HG03439 (cell line): Measurements from ENCODE around the gene PRICKLE2.

Experiments used
- ATAC-seq: cut with Tn5 transposase; IDR thresholded peaks from one replicate; pipeline ENCODE4 v1.9.1; 2021; ENCODE audit warnings: mild to moderate bottlenecking, moderate library complexity; ENCODE audit not compliant: unreplicated experiment

The PRICKLE2 gene

DNA sequence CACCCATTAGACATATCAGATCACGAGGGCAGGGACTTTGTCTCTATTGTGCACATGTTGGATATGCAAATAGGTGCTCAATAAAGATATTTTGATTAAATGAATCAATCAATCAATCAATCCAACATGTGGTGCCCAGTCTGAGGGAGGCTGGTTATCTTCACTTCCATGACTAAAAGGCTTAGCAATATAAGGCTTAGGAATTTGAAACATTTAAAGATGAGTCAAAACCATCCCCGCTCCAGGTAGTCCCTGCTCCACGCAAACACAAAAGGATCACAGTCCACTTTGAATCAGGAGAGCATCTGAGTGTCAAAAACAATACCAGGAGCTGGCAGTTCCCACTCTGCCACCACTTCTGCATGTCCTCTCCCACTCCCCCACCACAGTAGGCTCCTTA lies 25.8 kb upstream of the PRICKLE2 start:
- ATAC-seq, result no peak

DNA sequence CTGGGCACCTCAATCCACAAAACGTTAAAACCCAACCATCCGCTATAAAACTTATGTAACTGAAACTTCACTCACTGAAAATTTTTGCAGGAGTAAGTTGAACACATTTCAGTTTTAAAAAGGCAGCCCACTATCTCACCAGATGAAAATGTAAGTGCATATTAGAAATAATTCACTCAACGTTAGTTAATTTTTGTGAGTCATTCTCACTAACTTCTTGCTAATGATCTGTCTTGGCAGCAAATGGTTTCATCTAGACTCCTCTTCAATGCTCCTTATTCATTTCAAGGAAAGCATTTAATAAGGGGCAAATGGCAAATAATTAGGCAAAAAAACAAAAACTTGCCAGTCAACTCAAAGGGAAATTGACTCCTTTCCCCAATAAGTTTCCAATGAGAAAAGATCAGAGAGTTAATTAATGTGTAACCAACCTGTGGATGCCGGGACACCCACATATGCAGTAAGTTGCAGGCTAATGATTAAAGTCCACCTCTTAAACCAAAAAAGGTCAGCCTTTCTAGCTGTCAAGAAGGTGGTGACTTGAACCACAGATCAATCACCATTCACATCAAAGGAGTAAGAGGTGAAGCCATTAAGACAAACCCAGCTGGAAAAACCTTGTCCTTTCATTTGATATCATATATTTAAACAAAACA lies 22.9 kb upstream of the PRICKLE2 start:
- ATAC-seq, result no peak

GRCh38 chr3:64244011-64244942 lies 19.0 kb upstream of the PRICKLE2 start:
- peak; percentile 53 for ATAC-seq

DNA sequence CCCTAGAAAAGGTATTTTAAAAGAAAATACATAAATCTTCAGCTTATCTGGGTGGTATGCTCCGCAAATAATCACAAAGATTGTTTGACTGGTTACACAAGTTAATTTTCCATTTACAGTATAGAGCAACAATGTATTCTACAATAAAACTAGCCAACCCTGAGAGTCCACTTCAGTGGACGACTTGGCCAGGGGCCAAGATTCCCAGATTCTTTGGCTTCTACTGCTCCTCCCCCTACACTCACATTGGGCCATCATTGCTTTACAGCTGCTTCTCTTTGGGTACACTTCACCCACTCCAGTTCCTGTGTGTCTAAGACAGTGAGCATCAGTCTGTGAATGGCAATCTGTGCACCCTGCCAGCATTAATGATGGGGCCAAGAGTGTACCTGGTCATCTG lies 17.2 kb upstream of the PRICKLE2 start:
- no peak for ATAC-seq

GRCh38 chr3:64240959-64241358 lies 15.7 kb upstream of the PRICKLE2 start:
- ATAC-seq, result no peak

DNA sequence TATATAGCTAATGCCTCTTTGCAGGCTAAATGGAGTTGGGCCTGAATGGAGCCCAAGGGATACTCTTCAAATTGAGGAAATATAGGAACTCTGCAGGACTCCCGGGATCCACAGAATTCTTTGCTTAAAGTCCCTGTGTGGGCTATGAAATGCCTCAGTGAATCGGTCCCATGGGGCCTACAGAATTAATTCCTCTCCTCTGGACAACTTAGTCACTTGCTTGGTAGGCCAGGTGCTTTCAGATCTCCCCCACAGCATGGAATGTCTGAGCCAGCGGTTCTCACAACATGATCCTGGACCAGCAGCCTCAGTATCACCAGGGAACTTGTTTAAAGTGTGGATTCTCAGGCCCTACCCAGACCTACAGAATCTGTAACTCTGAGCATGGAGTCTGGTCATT lies 15.1 kb upstream of the PRICKLE2 start:
- ATAC-seq, result no peak

- ATAC-seq, result no peak
Observed at GRCh38 chr3:64239841-64240240, 14.6 kb upstream of the PRICKLE2 start.

DNA sequence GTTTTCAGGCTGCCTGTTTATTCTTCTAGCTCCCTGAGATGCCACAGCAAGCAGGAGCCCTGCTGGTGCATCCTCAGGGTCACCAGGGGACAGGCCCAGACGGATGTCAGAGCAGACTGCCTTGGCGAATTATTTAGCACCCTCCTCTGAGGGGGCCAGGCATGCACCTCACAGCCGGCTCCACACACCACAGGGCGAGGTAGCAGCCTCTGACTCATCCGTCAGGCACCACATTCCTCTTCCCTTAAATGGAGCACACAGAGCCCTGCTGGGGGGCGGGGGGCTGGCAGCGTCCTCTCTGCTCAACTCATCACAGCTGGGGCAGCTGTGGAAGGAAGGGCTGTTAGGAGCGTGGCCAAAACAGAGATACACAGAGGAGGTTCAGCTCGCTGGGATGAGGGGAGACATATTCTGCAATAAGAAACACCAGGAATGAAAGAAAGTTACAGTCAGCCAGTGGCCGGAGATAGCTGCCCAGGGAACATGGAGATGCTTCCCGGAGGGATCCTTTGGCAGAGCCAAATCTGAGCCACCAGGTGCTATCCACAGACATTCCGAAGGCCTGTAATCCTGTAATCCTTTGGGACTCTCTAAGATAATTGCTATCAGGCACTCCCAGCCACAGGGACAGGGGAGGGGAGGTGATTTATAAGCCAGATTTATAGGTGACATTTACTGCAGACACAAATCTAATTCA lies 13.9 kb upstream of the PRICKLE2 start:
- ATAC-seq, result no peak

DNA sequence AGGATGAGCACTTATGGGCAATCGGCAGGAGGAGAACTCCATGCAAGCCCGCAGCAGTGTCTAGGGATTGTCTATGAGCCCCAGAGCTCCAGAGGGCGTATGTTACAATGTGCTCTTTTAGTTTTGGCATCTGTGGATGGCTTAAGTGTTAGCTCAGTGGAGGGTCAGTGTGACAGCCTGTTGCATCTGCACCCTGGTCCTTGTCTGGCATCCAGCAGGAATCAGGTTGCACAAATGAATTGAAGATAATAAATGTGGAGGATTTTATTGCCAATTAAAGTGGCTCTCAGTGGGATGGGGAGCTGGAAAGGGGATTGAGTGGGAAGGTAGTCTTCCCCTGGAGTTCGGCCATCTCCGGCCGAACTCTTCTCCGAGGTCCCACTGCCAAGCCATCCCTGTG lies 11.8 kb upstream of the PRICKLE2 start:
- no peak for ATAC-seq

DNA sequence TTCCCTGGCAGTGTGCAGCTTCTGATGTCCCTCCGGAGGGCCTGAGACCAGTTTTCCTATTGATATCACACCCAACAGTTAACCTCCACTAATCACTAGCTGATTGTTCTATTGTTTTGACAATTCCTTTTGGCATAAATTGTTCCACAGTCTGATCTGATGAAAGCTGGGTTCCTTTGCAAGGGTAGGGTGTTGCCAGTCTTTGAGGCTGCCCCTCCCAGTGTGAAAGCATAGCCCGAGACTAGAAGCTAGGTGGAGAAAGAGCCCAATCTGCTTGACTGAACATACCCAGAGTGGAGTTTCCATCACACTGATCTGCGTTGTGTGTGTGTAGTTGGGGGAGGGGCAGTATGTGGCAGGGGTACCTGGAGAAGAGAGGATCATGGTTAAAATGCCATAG lies 10.3 kb upstream of the PRICKLE2 start:
- ATAC-seq, result no peak

- ATAC-seq, result no peak
Observed at GRCh38 chr3:64234571-64234970, 9.3 kb upstream of the PRICKLE2 start.

DNA sequence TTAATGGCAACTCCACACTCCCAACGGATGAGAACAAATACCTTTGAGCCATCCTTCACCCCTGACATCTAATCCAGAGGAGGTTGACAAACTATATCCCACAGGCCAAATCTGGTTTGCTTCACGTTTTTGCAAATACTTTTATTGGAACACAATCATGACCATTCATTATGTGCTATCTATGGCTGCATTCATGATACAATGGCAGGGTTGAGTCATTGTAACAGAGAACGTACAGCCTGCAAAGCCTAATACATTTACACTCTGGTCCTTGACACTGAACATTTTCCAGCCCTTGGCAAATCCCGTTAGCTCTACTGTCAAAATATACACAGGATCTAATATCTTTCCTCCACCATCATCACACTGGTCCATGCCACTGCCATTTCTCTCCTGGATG lies 7.6 kb upstream of the PRICKLE2 start:
- ATAC-seq, result no peak

GRCh38 chr3:64229903-64230302 lies 4.6 kb upstream of the PRICKLE2 start:
- ATAC-seq, result no peak

DNA sequence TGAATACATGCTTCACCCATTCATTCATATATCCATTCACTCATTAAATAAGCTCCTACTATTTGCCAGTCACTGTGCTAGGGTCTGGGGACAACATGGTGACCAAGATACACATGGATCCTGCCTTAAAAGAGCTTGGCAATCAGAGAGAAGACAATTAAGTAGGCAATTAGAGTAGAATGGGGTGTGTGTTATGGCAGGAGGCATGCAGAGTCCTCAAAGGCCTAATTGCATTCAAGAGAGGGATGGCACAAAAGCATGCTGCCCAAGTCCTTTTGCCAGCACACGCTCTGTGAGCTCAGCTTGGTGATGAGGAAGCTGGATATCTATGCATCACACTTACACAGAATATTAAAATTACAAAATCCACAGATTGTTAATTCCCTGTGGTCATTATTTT lies 2.8 kb upstream of the PRICKLE2 start:
- no peak for ATAC-seq

GRCh38 chr3:64226730-64227129 lies 1.5 kb upstream of the PRICKLE2 start:
- no peak for ATAC-seq

DNA sequence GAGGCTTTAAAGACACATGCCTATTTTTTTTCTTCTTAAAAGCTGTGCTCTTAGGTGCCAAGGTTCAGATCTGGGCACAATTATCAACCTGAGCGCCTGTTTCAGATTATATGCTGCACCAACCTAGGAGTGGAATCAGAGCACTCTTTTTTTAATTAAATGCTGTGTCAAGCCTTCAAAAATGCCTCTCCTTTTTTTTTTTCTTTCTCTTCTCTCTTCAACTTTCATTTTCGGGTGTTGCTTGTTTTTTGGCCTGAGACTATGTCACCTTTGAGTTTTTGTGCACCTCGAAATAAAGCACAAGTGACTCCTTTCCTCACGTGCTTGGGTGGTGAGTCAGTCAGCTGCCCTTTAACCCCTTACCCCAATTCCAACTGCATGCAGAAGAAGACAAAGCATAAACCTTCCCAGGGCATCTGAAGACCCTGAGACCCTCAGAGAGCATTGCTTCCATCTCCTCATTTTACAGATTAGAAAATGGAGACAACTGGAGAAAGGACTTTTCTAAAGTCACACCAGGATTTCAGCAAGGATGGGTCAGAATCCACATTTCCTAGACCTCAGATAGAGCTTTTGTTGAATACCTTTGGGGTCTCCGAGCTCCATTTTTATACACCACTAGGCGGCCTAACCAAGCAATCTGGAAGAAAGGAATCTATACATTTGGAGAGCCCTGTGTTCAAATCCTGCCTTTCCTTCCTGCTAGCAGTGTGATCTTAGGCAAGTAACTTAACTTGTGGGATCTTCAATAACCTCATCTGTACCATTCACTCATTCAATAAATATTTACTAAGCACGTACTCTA lies 631 bp upstream of the PRICKLE2 start:
- peak; percentile 34 for ATAC-seq

DNA sequence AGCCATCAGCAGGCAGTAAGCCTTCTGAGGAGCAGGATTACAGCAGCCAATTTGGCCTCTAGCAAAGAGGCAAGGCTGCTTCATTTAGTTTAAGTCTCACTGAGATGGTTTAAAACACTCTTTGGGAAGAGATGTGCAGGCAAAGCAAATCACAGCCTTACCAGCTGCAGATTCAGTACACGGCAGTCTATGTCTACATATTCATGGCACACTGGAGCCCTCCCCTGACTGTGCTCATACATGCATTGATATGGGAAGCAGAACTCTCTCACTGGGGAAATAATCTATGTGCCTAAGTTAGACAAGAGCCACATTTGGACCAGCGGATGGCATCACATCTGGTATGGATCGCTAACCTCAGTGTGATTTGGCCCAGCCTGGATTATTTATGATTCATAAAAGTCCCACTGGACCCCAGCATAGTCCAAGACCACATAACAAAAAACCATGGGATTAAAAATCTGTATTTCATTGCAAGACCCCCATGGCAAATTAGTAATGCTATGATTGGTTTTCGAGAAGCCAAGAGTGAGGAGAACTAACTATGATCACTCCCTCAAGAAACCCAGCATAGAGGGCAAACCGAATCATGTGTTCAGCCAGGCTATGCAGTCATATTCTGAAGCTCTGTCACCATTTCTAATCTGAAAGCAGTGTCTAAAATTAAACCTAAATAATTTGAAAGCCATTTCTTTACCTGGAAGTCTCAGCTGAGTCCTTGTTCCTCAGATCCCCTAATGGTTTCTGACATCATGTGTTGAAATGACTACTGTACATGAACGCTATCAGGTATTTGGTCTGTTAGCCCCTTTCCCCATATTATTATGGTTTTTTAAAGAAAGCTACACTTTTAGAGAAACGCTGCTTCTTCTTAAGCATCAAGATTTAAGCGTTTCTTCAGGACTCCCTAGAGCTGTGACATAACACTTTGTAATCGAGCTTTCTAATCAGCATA lies 1.2 kb downstream of the PRICKLE2 start:
- no peak for ATAC-seq

- no peak for ATAC-seq
Observed at GRCh38 chr3:64222501-64223111, 2.7 kb downstream of the PRICKLE2 start.

GRCh38 chr3:64221571-64222257 lies 3.6 kb downstream of the PRICKLE2 start:
- ATAC-seq, result no peak
